ENCODE data around the gene RCBTB2.
"Not testable (repeated sequence)": the region's sequence is repeated elsewhere in the genome, so short reads cannot be mapped to it uniquely, and the experiment has no call there.

RCBTB2 gene

DNA sequence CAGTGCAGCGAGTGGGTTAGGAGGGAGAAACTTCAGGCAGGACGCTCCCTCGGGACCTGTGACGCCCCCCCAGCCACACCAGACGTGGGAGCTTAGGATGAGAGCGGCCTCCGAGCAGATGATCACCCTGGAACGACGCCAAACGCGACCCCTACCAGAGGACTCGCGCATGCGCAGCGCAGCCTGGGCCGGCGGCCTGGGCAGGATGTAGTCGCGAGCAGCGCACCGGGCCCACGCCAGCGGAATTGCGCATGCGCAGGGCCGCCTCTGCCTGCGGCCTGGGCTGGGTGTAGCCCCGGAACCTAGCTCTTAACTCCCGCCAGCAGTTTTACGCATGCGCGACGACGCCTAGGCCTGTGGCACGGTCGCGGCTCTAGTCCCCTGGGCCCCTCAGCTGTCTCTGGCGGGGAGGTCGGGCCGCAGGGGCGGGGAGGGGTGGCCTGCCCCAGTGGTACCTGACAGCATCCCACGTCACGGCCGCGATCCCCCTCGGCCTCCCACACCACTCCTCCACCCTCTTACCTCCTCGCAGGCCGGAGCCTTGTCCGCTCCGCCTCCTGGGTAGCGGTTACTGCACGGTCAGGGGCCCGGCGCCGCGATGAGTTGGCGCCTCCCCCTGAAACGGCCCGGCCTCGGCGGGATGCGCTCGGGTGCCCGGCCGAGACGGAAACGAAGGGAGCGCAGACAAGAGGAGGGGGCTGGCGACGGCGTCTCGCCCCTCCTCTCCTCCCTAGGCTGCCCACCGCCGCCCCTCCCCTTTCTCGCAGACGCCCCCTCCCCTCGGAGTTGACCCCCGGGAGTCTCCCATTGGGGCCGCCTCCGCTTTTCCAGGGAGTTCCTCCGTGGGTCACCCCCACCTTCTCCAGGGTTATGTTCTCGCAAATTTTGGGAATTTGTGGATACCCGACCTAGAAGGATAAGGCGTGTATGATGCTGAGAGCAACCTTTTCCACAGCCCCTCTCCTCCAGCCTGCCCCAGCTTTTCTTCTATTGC lies at the start of gene RCBTB2:
Gene RCBTB2, minus strand, starts transcription at position 575 of the 994 bp plus-strand sequence. CDS start 11,141 bp downstream, outside the sequence.
- peak; percentile 98 for DNase-seq (ENCODE audit: low spot score)

DNA sequence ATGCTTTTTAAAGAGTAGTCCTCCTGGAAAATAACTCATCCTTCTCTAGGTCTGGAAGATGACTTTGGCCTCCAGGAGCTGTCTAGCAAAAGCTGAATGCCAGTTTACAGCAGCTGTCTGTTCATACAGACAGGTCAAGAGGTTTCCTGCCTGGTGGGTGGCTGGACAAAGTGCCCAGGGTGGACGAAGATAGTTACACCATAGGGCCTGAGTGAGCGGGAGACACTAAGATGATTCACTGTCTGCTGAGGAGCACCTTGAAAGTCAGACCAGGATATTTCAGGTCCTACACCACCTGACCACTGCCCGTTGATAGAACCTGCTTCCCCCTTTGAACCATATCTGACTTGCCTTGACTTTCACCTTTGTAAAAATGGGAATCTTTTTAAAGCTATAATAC lies 49.2 kb upstream of the RCBTB2 start:
- no peak for DNase-seq (ENCODE audit: low spot score)

DNA sequence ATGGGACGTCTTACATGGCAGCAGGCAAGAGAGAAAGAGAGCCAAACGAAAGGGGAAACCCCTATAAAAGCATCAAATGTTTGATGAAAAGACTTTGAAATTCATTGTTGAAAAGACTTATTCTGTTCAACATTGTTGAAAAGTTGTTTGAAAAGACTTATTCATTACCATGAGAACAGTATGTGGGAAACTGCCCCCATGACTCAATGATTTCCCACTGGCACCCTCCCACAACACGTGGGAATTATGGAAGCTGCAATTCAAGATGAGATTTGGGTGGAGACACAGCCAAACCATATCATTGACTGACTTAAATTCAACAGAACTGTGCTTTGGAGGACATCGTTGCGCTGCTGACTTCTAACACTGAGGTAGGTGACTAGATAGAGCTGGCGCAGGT lies 48.0 kb upstream of the RCBTB2 start:
- DNase-seq (ENCODE audit: low spot score) = no peak

DNA sequence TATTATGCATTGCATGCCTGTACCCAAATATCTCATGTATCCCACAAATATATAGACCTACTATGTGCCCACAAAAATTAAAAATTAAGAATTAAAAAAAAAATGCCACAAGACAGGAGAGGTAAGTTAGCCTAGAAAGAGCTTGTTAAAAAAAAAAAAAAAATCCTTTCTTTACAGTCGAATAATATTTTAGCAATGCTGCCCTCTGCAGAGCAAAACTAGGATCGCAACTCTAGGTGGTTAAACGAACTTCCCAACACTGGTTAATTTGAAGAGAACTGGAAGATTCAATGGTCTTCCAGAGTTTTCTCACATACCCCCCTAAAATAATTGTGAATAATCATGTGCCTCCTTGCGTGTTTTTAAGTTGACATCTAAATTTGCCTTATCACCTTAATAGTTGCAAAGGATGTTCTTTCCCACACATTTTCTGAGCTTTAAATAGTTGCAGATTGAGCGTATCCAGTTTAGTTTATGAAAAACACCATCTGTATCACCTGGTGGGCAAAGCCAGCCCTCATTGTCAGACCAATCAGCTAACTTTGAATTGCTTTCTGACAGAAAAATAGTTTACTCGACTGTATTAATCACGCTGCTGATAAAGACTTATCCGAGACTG lies 47.4 kb upstream of the RCBTB2 start:
- peak; percentile 72 for DNase-seq (ENCODE audit: low spot score)

DNA sequence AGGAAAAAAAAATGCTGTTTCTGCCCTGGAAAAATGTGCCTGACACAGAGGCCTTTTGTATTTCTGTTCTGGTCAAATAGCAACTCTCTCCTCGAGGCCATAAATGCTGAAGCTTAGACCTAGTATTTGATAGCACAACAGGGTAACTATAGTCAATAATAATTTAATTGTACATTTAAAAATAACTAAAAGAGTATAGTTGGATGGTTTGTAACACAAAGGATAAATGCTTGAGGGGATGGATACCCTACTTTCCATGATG lies 47.0 kb upstream of the RCBTB2 start:
- not testable (repeated sequence) for DNase-seq (ENCODE audit: low spot score)

DNA sequence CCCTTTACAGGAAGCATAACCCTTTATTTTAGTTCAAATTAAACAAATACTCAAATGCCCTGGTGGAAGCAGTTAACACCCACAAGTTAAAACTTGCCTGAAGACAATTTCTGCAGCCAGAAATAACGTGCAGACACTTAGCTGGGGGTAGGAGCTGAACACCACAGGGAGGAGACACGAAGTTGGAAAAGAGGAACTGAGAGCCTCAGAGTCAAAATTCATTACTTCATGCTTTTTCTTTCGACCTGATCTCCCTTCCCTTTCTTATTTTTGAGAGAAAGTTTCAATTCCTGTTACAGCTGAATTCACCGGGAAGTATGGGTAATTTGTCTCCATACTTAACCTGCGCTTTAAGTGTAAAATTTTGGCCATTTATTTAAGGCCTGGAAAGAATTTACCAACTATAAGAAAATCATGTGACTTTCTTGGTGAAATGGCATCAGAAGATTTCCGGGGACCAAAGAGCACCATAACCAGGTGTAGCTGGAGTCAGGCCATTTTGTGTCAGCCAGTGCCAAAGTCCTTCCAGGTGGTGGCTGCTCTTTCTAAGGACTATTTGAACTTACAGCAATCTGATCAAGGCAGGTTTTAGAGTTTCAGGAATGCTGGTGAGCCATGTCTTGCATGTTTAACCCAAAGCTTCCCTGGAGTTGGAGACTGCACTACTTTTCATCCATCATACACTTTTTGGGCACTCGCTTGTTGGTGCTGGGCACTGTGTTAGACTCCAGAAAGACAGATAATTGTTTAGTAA lies 46.5 kb upstream of the RCBTB2 start:
- peak; percentile 55 for DNase-seq (ENCODE audit: low spot score)

DNA sequence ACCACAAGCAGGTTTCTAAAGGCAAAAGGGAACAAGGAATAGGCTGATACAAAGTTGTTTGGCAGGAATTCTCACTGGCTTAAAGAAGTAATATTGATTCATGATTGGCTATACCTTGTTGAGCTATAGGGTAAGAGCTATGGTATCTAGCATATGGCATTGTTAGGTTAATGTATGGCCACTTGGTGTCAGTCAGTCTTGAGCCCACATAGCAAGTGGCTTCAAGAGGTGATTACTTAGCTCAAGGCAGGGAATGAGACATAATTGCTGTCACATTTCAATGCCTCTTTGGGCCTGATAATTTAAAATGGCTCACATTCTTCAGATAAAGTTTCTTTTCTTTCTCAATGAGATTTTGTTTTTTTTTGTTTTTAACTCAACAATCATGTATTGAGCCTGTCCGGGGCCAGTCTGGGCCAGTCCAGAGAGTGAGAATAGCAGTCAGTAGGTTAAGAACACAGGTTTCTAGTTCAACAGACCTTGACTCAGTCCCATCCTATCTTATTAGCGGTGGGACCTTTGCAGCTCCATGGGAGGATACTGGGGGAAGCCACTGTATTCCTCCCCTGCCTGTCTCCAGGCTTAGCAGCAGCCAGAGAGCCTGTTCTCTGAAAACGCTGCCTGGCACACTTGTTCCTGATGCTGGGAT lies 45.8 kb upstream of the RCBTB2 start:
- no peak for DNase-seq (ENCODE audit: low spot score)

DNA sequence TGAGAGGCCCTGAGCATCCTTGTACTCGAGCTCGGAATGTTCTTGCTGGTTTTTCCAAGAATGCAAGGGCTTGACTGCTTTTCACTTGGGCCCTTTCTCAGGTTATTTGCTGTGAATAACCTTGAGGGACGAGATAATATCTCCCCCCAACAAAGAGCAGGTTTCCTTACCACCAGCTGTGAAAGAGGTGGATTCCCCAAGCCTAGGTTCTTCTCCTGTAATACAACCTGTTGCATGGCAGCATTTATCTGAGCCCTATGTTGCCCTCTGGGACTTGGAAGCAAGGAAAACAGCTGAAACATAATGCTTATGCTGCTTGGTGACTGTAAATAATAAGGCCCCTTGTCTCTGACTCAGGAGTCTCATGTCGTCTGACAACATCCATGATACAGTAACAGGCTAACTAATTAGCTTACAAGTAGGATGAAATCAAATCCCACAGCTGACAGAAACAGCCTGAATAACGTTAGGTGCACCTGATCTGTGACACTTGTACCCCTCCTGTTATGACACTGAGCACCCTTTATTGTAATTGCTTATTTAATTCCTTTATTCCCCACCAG lies 43.6 kb upstream of the RCBTB2 start:
- DNase-seq (ENCODE audit: low spot score) = no peak

DNA sequence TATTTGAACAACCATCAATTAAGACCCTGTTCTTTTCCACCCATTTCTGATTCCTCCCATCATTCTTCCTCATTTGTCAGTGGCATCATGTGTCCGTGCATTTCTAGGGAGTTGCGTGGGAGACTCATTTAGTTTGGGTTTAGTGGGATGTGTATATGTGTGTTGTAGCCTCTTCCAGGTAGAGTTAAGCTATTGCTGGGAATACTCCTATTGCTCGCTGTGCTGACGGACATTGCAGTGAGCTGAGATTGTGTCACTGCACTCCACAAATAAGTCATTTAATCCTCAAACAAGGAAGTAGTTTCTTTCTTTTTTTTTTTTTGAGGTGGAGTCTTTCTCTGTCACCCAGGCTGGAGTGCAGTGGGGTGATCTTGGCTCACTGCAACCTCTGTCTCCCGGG lies 42.2 kb upstream of the RCBTB2 start:
- DNase-seq (ENCODE audit: low spot score) = no peak

DNA sequence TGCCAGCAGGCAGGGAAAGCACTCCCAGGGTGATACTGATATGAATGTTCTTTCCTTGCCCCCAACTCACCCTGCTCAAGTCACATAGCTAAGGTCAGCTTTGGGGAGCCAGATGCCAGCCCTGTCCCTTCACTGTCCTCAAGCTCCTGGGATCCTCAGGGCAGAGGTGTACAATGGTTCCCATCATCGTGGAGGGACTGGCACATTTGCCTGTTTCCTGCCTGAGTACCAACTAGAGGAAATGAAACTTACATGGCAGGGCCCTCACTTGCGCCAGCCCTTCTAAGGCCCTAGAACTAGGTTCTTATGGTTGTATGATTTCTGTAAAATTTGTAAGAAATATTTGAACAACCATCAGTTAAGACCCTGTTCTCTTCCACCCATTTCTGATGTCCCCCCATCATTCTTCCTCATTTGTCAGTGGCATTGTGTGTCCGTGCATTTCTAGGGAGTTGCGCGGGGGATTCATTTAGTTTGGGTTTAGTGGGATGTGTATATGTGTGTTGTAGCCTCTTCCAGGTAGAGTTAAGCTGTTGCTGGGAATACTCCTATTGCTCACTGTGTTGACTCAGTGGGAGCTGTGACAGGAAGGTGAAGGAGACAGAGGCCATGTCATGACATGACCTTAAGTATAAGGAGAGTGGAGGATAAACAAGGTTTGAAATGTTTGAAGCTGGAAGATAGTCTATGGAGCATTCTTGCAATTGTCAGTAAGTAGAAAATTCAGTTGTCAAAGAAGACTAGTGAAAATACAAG lies 41.3 kb upstream of the RCBTB2 start:
- no peak for DNase-seq (ENCODE audit: low spot score)

DNA sequence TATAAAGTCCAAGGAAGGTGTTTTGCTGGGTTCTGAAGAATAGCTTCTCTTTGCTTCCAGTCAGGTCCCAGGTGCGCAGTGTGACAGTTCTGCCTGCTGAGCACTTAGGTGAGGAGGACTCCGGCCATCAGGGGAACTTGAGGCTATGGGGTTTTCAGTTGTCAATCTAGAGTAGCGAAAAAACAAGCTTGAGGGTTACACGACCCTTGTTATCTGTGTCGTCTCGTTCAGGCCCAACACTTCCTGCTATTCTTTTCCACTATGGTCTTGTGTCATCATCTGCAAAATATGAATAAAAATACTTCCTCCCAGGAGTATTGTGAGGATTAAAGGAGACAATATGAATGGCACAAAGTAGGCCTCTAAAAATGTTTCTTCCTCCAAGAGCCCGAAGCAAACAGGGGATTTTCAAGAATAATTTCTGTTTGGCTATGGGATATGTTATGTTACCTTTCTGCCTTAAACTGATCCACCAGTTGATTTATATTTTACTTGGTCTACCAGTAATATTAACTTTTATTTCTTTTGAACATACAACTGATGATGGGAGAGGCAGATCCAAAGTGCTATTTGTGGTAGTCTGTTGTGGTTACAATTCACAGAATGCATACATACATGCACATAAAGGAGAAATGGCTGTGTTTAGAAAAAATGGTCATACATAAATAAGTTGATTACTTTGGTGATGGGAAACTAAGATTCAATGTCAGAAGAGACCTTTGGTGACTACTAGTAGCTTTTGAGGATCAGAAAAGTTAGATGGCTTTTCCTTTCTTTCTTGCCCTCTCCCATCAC lies 40.5 kb upstream of the RCBTB2 start:
- no peak for DNase-seq (ENCODE audit: low spot score)

DNA sequence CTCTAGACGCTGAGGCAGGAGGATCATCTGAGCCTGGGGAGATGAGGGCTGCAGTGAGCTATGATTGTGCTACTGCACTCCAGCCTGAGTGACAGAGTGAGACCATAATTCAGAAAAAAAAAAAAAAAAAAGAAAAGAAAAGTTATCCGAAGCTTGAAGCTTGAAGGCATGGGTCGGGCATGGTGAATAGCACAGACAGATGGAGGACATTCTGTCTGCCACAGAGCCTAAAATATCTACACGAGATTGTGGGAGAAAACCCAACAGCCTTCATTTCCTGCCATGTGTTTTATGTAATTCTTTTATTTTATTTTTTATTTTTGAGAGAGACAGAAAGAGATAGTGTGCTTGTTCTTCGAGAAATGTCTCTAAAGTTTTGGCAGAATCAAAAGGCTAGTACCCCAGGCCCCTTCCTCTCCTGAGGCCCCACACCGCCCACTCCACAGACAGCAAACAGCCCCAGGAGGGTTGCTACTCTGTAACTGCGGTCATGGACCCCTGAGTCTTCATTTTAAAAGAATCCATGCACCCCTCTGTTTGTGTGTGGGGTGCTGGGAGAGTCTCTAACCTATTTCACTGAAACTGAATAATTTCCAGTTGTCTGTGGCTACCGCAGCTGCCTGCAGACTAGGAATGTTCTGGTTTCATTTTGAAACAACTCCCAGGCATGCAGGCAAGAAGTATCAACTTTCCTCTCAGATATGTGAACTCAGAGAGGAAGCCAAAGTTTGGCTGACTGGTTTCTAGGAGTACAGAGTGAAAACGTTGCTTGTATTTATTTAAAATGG lies 38.4 kb upstream of the RCBTB2 start:
- peak; percentile 49 for DNase-seq (ENCODE audit: low spot score)

DNA sequence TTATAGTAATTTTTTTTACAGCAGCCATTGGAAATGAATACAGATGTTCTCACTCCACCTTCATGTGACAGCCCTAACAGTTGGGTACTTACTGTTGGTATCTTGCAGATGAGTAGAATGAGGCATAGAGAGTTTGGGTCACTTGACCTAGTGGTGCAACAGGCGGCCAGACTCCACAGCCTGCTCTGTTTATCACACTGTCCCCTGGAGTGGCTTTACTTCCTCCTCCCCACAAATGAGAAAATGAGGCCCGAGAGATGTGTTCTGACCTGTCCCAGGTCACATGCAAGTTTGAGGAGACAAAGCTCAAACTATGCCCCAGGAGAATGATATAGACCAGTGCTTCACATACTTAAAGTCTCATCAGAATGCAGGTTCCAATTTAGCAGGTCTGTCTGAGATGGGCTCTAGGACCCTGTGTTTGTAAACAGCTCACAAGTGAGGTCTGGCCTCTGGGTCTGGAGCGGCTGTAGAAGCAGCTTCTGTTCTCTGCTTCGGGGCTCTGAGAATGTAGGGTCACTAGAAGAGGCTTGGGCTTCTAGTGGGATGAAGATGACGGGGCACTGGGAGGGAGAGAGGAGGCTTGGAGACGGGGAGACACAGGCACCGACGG lies 37.4 kb upstream of the RCBTB2 start:
- DNase-seq (ENCODE audit: low spot score) = peak; percentile 56

DNA sequence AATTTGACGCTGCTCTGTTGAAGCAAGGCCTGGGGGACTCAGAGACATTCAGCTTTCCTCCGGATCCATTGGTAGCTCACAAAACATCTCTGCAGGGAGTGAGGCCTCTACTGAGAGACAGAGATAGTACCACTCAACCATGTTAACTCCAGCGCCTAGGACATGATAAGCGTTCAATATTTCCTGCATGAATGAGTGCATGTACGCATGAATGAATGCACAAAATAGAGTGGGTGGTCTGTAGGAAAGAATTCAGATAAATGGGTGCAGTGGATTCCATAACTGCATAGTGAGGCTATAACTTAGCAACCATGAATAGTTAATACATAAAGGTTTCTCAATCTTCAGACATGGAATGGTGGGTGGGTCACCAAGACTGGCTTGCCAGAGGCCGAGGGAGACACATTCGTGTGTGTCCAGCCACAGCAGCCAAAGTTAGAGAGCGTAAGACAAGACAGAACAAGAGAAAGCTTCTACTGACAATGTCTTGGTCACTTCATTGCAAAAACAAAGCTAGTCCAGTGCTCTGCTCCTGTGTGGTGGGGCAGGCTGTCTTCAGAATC lies 36.3 kb upstream of the RCBTB2 start:
- DNase-seq (ENCODE audit: low spot score) = no peak

DNA sequence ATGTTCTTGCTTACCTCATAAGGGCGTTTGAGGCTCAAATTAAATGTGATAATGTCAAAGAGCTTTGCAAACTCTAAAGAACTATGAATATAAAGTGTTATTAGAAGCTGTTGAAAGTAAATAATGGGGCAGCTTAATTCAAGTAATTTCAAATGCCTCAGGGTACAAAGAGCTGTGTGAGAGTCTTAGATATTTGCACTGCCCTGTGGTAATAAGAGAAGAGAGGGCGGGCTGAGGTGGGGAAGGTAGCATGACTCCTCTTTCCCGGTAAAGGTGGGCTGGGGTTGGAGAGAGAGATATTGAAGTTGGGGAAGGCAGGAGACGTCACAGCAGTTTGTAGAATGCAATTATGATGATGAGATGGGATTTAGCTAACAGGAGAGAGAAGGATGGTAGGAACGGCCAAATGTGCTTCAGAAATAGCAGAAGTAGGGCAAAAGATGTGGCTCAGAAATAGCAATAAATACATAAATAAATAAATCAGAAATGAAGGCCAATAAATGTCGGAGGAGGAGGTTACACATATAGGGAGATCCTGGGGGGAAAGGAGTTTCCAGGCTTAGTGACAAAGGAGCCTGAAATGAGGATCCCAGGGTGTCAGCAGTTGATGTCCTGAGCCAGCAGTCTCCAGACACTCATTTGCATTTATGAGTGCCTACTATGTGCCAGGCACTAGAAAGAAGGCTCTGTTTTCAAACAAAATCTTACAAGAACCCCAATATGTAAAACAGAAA lies 35.7 kb upstream of the RCBTB2 start:
- DNase-seq (ENCODE audit: low spot score) = no peak

DNA sequence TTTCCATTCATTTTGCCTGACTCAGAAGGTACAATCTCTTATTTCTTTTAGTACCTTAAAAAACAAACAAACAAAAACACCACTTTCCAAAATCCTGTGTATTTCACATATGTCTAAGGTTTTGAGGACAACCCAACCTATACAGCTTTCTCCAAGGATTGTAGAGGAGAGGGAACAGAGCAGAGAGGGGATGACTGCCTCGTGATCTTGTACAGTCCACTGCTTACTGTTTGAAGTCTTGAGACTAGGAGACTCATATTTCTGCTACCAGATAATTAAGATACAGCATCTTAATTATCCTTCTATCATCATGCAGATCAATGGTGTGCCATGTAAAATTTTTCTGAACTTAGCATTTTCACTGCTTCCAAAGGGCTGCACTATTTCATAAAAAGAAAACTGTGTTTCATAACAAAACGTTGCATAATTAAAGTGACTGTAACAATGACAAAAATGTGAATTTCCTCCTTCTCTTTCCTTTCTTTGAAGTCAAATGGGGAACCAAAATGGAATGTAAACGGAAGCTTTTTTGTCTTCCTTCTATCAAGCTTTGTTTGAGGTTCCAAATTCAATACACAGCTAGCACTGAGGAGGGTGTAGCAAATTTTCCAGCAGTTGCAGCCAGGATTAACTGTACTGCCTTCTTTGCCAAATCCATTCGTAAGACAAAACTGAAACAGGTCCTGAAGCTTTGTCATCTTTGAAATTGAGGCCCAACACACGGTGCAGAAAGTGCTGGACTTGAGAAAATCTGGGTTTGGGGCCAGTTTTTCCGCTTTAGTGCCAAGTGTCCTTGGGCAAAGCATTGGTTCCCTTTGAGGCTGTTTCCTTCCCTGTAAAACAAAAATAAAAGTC lies 34.9 kb upstream of the RCBTB2 start:
- DNase-seq (ENCODE audit: low spot score) = no peak

DNA sequence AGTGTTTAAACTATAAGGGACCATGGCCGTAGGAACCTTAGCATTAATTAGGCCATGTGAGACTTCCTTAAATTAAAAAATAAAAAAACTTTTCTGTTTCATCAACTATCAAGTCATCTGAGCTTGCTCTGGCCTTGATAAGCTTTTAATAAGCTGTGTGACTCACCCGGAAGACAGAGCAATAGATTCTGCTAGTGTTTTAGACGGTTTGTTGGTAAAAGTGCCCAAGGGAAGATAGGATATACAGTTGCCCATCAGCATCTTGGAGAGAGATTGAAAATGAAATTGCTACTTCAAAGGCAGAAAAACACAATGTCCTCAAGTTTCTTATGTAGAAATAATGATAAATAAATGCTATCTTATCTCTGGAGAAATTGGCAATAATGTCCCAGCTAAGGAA lies 31.2 kb upstream of the RCBTB2 start:
- no peak for DNase-seq (ENCODE audit: low spot score)

All from Ammon's horn (tissue), 1 donor.